Effector memory CD4-positive, alpha-beta T cell (primary cell): ENCODE results near the gene SLC16A9.
"Not testable (repeated sequence)": the region's sequence is repeated elsewhere in the genome, so short reads cannot be mapped to it uniquely, and the experiment has no call there.

Source experiments
- DNase-seq, 3 donors: peaks; one replicate each; pipeline ENCODE4 v3.0.0-alpha.2; 2020
- H3K27ac ChIP-seq: 2 replicates; pipeline ENCODE4 v1.7.0; 2013; ENCODE audit warnings: mild to moderate bottlenecking, low read length, moderate library complexity; ENCODE audit not compliant: insufficient read depth, poor library complexity, severe bottlenecking
- H3K27me3 ChIP-seq: replicated peaks from 2 replicates; pipeline ENCODE4 v1.7.0; 2013; ENCODE audit warnings: mild to moderate bottlenecking, low read length; ENCODE audit not compliant: insufficient read depth, control insufficient read depth, poor library complexity, severe bottlenecking
- H3K36me3 ChIP-seq: 2 replicates; pipeline ENCODE4 v1.7.0; 2013; ENCODE audit warnings: mild to moderate bottlenecking, low read length, moderate library complexity; ENCODE audit not compliant: control insufficient read depth, insufficient read depth
- H3K4me1 ChIP-seq: 2 replicates; pipeline ENCODE4 v1.7.0; 2013; ENCODE audit warnings: low read length, mild to moderate bottlenecking; ENCODE audit not compliant: control insufficient read depth, insufficient read depth, poor library complexity, severe bottlenecking
- H3K4me3 ChIP-seq: 2 replicates; pipeline ENCODE4 v1.7.0; 2013; ENCODE audit warnings: low read length, low read depth, mild to moderate bottlenecking; ENCODE audit not compliant: insufficient read depth, poor library complexity, severe bottlenecking
- H3K9me3 ChIP-seq: 2 replicates; pipeline ENCODE4 v1.7.0; 2013; ENCODE audit warnings: mild to moderate bottlenecking, low read length, moderate library complexity; ENCODE audit not compliant: control insufficient read depth
- total RNA-seq, 3 donors: gene quantifications; one replicate each; lab custom pipeline; 2026; lab: John Stamatoyannopoulos, UW

Gene SLC16A9
- 0 reads per million in 3 donors for total RNA-seq

- Histone ChIP-seq H3K9me3 (no peaks in the 10 kb centered on the region), H3K36me3 (no peaks in the 10 kb centered on the region), H3K4me1 (peaks cover 3% of the 10 kb centered on the region), H3K27me3 (no peaks in the 10 kb centered on the region), H3K27ac (no peak within 1 kb of the TSS), H3K4me3 (peak within 1 kb of the TSS; percentile 33)
- no peak for DNase-seq
Measured at GRCh38 chr10:59709395-59710125, at the start of gene SLC16A9. SLC16A9 (minus strand) TSS chr10:59709850; CDS start chr10:59684291, 25,559 bp downstream.

GRCh38 chr10:59757966-59758365 is 48.3 kb upstream of the SLC16A9 start:
- Histone ChIP-seq H3K4me3 (no peak overlapping the region), H3K36me3 (no peaks in the 10 kb centered on the region), H3K27ac (no peak overlapping the region), H3K27me3 (no peaks in the 10 kb centered on the region), H3K9me3 (no peaks in the 10 kb centered on the region), H3K4me1 (no peaks in the 10 kb centered on the region)
- DNase-seq, result no peak

GRCh38 chr10:59754951-59755350 is 45.3 kb upstream of the SLC16A9 start:
- no peak for DNase-seq
- H3K27ac ChIP-seq, result no peak overlapping the region
- no peaks in the 10 kb centered on the region for H3K36me3 ChIP-seq

GRCh38 chr10:59753267-59753666 is 43.6 kb upstream of the SLC16A9 start, which contains the start of gene MRLN:
MRLN (minus strand) TSS chr10:59753455.
- H3K27ac ChIP-seq, result no peak within 1 kb of the TSS
- no peak for DNase-seq
- H3K4me1 ChIP-seq, result no peaks in the 10 kb centered on the region
- H3K4me3 ChIP-seq, result no peak within 1 kb of the TSS
- H3K36me3 ChIP-seq, result no peaks in the 10 kb centered on the region
- H3K27me3 ChIP-seq, result no peaks in the 10 kb centered on the region
- no peaks in the 10 kb centered on the region for H3K9me3 ChIP-seq

More at GRCh38 chr10:59754951-59755350, 45.3 kb upstream of the SLC16A9 start:
- Histone ChIP-seq H3K4me3 (no peak overlapping the region), H3K4me1 (no peaks in the 10 kb centered on the region), H3K27me3 (no peaks in the 10 kb centered on the region), H3K9me3 (no peaks in the 10 kb centered on the region)

GRCh38 chr10:59752278-59752940 is 42.8 kb upstream of the SLC16A9 start:
- Histone ChIP-seq H3K4me3 (no peak overlapping the region), H3K27me3 (no peaks in the 10 kb centered on the region), H3K27ac (no peak overlapping the region), H3K36me3 (no peaks in the 10 kb centered on the region), H3K4me1 (no peaks in the 10 kb centered on the region), H3K9me3 (no peaks in the 10 kb centered on the region)
- DNase-seq, result no peak

- H3K4me3 ChIP-seq, result no peak overlapping the region
- no peaks in the 10 kb centered on the region for H3K27me3 ChIP-seq
- no peaks in the 10 kb centered on the region for H3K9me3 ChIP-seq
- no peaks in the 10 kb centered on the region for H3K36me3 ChIP-seq
- H3K4me1 ChIP-seq, result no peaks in the 10 kb centered on the region
- DNase-seq, result no peak
- H3K27ac ChIP-seq, result no peak overlapping the region
Measured at GRCh38 chr10:59750155-59750945, 40.7 kb upstream of the SLC16A9 start.

GRCh38 chr10:59748834-59749233 is 39.2 kb upstream of the SLC16A9 start:
- H3K36me3 ChIP-seq, result no peaks in the 10 kb centered on the region
- no peaks in the 10 kb centered on the region for H3K9me3 ChIP-seq
- H3K27me3 ChIP-seq, result no peaks in the 10 kb centered on the region
- no peaks in the 10 kb centered on the region for H3K4me1 ChIP-seq
- DNase-seq, result no peak
- H3K27ac ChIP-seq, result no peak overlapping the region
- no peak overlapping the region for H3K4me3 ChIP-seq

GRCh38 chr10:59745163-59745650 is 35.6 kb upstream of the SLC16A9 start:
- Histone ChIP-seq H3K27ac (no peak overlapping the region), H3K4me3 (no peak overlapping the region), H3K9me3 (no peaks in the 10 kb centered on the region), H3K27me3 (no peaks in the 10 kb centered on the region), H3K4me1 (no peaks in the 10 kb centered on the region), H3K36me3 (no peaks in the 10 kb centered on the region)
- DNase-seq, result no peak

- not testable (repeated sequence) for H3K27ac ChIP-seq, H3K4me1 ChIP-seq, DNase-seq, H3K9me3 ChIP-seq, H3K4me3 ChIP-seq, H3K27me3 ChIP-seq, H3K36me3 ChIP-seq
Measured at GRCh38 chr10:59744762-59745161, 35.1 kb upstream of the SLC16A9 start.
